Measurements from ENCODE around the gene CYSTM1.

Gene CYSTM1

DNA sequence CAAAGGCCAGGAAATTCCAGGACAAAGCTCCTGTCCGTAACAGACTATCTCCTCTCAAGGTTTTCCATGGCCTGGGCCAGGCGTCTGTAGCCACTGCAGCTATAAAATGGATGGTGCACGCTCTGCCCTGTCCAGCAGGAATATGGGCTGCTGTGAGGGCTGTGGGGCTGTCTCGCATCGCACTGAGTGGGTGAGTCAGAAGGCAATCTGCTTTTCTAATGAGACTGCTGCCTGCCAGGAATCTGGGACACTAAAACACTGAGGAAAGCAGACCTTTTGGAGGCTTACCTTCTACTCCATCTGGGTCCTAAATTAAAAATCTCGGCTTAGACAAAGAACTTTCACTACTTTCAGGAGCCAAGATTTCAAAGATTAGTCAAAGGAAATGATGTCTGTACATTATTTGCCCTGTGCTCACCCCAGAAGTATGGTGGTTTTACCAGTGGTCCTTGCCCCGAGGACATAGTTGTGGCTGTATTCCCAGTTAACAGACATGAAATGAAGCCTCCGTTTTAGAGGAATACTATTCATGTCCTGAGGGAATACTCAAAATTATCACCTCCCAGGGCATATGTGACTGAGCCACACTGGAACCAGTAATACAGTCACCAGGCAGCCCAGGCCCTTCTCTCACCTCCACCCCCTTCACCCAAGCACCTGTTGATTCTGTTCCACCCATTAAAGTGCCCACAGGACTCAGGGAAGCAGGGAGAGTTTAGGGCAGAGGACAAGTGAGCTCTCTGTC lies 71.6 kb downstream of the CYSTM1 start:
- peak; percentile 48 for DNase-seq (ENCODE audit: low read depth)
- no peak overlapping the region for H3K4me3 ChIP-seq (ENCODE audit: control insufficient read depth, low read depth, low read length)
- TF ChIP-seq, protein P1, sequence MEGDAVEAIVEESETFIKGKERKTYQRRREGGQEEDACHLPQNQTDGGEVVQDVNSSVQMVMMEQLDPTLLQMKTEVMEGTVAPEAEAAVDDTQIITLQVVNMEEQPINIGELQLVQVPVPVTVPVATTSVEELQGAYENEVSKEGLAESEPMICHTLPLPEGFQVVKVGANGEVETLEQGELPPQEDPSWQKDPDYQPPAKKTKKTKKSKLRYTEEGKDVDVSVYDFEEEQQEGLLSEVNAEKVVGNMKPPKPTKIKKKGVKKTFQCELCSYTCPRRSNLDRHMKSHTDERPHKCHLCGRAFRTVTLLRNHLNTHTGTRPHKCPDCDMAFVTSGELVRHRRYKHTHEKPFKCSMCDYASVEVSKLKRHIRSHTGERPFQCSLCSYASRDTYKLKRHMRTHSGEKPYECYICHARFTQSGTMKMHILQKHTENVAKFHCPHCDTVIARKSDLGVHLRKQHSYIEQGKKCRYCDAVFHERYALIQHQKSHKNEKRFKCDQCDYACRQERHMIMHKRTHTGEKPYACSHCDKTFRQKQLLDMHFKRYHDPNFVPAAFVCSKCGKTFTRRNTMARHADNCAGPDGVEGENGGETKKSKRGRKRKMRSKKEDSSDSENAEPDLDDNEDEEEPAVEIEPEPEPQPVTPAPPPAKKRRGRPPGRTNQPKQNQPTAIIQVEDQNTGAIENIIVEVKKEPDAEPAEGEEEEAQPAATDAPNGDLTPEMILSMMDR (IDR thresholded peaks at IDR 0.05; ENCODE audit: control insufficient read depth, insufficient read depth, low read depth, low read length, missing control alignments), result no peak

DNA sequence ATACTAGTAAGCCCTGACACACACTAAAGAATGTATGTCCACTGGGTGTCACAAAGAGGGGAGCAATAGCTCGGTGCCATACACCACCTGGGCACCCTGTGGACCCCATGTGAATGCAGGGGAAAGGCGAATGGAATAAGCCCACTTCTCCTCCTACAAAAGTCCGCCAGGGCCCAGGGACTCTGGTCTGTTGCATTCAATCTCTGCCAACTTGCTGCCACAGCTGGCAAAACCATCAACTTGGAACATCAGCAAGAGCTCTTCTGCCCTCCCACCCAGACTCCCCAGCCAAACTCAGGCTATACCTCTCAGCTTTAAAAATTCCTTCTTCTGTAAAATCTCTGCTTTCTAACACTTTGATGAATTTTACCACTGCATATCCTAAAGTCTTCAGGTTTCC lies 73.4 kb downstream of the CYSTM1 start:
- H3K4me3 ChIP-seq (ENCODE audit: control insufficient read depth, low read depth, low read length), result no peak overlapping the region
- DNase-seq (ENCODE audit: low read depth), result no peak
- TF ChIP-seq, protein P1 (IDR thresholded peaks at IDR 0.05; ENCODE audit: control insufficient read depth, insufficient read depth, low read depth, low read length, missing control alignments), result no peak

DNA sequence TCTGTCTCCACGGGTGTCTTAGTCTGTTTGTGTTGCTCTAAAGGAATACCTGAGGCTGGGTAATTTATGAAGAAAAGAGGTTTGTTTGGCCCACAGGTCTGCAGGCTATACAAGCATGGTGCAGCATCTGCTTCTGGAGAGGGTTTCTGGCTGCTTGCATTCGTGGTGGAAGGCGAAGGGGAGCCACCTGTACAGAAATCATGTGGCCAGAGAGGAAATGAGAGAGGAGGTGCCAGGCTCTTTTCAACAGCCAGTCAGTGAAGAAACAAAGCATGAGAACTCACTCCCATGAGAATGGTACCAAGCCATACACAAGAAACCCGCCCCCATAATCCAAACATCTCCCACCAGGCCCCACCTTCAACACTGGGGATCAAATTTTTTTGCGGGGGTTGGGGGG lies 74.5 kb downstream of the CYSTM1 start:
- H3K4me3 ChIP-seq (ENCODE audit: control insufficient read depth, low read depth, low read length), result no peak overlapping the region
- DNase-seq (ENCODE audit: low read depth), result no peak
- TF ChIP-seq, protein P1 (IDR thresholded peaks at IDR 0.05; ENCODE audit: control insufficient read depth, insufficient read depth, low read depth, low read length, missing control alignments), result no peak

DNA sequence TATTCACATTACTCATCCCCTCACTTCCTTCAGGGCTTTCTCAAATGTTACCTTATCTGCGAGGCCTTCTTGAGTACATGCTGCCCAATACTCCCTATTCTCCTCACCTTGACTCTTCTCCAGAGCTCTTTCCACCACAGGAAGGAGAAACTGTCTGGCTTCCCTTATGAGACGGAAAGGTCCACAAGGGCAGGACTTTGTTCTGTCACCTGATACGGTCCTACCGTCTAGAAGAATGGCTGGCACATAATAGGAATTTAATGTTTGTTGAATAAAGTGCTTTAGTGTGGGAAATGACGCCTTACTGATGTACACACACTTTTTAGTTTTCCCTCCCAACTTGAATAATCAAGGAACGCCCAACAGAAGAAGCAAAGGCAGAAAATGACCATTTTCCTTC lies 75.4 kb downstream of the CYSTM1 start:
- TF ChIP-seq, protein P1 (IDR thresholded peaks at IDR 0.05; ENCODE audit: control insufficient read depth, insufficient read depth, low read depth, low read length, missing control alignments), result no peak
- DNase-seq (ENCODE audit: low read depth), result no peak
- H3K4me3 ChIP-seq (ENCODE audit: control insufficient read depth, low read depth, low read length), result no peak overlapping the region

DNA sequence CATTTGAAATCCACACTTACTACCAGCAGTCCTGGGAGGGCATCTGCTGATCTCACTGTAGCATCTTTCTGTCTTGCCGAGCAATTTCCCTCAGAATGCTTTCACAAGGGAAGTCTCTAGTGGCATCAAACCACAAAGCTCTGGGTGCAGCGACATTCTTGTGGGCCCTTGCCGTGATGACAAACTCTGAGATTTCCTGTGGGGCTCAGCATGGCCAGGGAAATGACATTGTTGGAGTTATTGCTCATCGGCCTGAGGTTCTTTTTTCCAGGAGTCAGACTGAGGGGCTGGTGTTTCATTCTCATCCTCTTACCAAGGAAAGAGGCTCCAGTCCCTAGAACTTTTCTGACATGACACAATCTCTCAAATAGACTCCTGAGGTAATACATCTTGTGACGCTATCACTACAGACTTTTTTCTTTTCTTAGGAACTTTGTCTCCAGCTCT lies 76.6 kb downstream of the CYSTM1 start:
- DNase-seq (ENCODE audit: low read depth), result peak; percentile 70
- no peak overlapping the region for H3K4me3 ChIP-seq (ENCODE audit: control insufficient read depth, low read depth, low read length)

DNA sequence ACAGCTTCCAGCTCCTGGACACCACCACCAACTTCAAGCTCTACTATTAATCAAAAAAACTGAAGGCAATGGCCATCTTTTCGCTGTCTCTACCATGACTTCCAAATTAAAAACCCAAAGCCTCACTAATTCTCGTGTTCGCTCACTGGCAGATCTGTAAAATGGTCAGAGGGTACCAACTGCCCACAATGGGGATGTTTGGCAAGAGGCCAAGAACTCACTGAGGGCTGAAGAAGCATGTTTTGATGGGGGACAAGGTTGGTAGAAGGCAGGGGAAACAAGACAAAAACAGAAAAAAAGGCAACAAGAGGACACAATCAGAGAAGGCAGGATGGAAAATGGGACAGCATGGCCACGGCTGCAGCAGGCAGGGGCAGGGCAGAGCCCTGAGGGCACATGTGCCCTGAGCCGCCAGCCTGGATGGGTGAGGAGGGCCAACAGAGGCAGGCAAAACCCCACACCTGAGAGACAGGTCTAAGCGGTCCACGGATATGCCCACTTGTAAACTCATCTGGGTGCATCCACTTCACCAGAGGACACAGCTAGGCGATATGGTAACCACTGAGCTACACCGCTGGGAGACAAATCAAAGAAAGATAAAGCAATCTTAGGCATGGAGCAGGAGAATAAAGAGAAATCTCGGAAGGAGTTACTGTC lies 77.6 kb downstream of the CYSTM1 start:
- H3K4me3 ChIP-seq (ENCODE audit: control insufficient read depth, low read depth, low read length), result no peak overlapping the region
- TF ChIP-seq, protein P1 (IDR thresholded peaks at IDR 0.05; ENCODE audit: control insufficient read depth, insufficient read depth, low read depth, low read length, missing control alignments), result no peak
- DNase-seq (ENCODE audit: low read depth), result no peak

More for the DNA sequence above, 76.6 kb downstream of the CYSTM1 start:
- TF ChIP-seq, protein P1 (IDR thresholded peaks at IDR 0.05; ENCODE audit: control insufficient read depth, insufficient read depth, low read depth, low read length, missing control alignments), result no peak
